RWPE1 (cell line): Measurements from ENCODE around the gene ZNF841.
"Not testable (repeated sequence)": the region's sequence is repeated elsewhere in the genome, so short reads cannot be mapped to it uniquely, and the experiment has no call there.

Experiments used
- CTCF ChIA-PET: fragments of 350-600 bp; sonication (Branson Sonifier 250); formaldehyde crosslinking; extraction: SDS; loops from one replicate; lab custom pipeline; 2021; lab: Yijun Ruan, JAX
- POLR2A ChIA-PET: fragments of 400-600 bp; formaldehyde crosslinking; extraction: SDS; loops from one replicate; lab custom pipeline; 2020; ENCODE audit warnings: antibody characterized with exemption; ENCODE audit not compliant: low non-redundant PET; lab: Yijun Ruan, JAX
- DNase-seq: peaks from one replicate; pipeline ENCODE4 v3.0.0; 2012; ENCODE audit warnings: low spot score
- H3K27ac ChIP-seq: fragments of 450-650 bp; 2 replicates; pipeline ENCODE4 v1.5.1; 2017
- TF ChIP-seq, protein P1 (sequence below): fragments of 450-650 bp; conservative IDR thresholded peaks from 2 replicates; pipeline ENCODE4 v1.5.1; 2017; ENCODE audit warnings: low read depth, mild to moderate bottlenecking

Gene ZNF841

DNA sequence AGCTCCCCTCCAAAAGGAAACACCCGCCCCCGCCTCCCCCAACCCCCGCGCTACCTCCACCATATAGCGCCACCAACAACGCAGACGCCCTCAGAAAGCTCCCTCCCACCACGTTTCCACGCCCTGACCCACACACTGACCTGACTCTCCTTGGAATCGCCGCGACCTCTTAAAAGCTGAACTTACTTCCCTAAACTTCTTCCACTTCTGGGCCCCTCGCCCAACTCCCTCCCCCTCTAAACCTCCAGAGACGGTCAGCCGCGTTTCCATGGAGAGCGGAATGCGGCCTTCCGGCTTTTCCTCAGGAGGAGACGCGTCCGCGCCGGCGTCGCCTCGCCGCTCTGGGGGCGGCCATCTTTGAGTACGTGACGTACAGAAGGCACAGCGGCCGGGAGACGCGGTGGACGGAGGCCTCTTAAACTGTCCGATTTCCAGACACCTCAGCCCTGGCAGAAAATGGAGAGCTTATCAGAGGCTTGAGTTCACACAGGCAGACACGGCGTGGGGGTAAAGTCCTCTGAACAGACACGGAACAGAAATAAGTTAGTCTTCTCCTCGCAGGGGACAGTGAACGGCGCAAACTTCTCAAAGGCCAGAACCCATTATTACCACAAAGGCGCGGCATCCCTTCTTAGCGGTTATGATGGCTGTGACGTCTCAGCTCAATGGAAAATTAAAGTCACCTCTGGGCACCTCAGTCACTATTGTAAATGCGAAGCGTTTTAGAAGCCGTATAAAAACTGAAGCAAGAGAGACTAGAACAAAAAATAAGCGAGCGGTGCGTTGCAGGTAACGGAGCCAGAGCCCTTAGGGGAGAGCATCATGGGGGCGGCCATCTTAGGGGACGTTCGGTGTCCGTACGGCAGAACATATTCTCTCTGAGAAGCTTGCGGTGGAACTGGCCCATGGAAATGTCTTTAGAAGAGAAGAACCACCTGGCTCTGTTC is 46.7 kb downstream of the ZNF841 start, which contains the start of gene ZNF432:
ZNF432 (minus strand) TSS at position 284 of the 947 bp plus-strand sequence. CDS start 1,970 bp downstream, outside the sequence.
- ChIA-PET CTCF (interaction anchor here (1.0 kb wide), 1 partner anchor 189 kb away, joined by 3 read pairs; no protein-coding TSS in a partner anchor), POLR2A (no interaction called here)
- peak; percentile 70 for DNase-seq
- peak within 1 kb of the TSS; percentile 86 for H3K27ac ChIP-seq
- TF ChIP-seq, protein P1, sequence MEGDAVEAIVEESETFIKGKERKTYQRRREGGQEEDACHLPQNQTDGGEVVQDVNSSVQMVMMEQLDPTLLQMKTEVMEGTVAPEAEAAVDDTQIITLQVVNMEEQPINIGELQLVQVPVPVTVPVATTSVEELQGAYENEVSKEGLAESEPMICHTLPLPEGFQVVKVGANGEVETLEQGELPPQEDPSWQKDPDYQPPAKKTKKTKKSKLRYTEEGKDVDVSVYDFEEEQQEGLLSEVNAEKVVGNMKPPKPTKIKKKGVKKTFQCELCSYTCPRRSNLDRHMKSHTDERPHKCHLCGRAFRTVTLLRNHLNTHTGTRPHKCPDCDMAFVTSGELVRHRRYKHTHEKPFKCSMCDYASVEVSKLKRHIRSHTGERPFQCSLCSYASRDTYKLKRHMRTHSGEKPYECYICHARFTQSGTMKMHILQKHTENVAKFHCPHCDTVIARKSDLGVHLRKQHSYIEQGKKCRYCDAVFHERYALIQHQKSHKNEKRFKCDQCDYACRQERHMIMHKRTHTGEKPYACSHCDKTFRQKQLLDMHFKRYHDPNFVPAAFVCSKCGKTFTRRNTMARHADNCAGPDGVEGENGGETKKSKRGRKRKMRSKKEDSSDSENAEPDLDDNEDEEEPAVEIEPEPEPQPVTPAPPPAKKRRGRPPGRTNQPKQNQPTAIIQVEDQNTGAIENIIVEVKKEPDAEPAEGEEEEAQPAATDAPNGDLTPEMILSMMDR = no peak

DNA sequence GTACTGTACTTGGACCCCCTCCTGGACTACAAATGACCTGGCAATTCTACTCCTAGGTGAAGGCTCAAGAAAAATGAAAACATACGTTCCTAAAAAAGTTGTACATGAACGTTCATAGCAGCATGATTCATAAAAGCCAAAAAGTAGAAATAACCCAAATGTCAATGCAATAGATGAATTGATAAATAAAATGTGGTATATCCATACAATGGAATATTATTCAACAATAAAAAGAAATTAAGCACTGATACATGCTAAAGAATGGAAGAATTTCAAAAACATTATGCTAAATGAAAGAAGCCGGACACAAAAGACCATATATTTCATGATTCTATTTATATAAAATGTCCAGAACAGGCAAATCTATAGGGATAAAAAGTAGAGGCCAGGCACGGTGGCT is 56.4 kb downstream of the ZNF841 start:
- TF ChIP-seq, protein P1 = no peak
- DNase-seq = no peak
- H3K27ac ChIP-seq = no peak overlapping the region
- POLR2A ChIA-PET = no interaction called here
- CTCF ChIA-PET = no interaction called here

GRCh38 chr19:52034051-52034728 is 61.4 kb downstream of the ZNF841 start:
- no peak for DNase-seq
- POLR2A ChIA-PET = no interaction called here
- TF ChIP-seq, protein P1 = no peak
- CTCF ChIA-PET = no interaction called here
- H3K27ac ChIP-seq = no peak overlapping the region

DNA sequence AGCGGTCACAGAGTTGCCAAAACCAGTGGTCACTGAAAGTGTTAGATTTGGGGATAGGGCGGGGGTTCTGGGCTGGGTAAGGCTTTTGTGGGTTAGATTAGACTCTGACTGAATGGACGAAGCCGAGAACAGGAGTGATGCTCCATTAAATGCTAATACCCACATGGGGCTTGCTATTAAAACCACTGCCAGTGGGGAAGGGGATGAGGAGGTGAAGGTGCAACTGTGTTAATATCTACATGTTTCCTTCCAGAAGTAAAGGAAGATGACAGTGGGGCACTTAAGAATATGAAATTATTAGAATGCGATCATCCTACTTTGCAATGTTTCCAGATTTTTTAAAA is 66.8 kb downstream of the ZNF841 start:
- peak; percentile 22 for DNase-seq
- ChIA-PET POLR2A (interaction anchor here (0.6 kb wide), 1 partner anchor 1710 kb away, joined by 6 read pairs; no protein-coding TSS in a partner anchor), CTCF (no interaction called here)
- H3K27ac ChIP-seq = peak overlapping the region; percentile 89
- TF ChIP-seq, protein P1 = no peak

DNA sequence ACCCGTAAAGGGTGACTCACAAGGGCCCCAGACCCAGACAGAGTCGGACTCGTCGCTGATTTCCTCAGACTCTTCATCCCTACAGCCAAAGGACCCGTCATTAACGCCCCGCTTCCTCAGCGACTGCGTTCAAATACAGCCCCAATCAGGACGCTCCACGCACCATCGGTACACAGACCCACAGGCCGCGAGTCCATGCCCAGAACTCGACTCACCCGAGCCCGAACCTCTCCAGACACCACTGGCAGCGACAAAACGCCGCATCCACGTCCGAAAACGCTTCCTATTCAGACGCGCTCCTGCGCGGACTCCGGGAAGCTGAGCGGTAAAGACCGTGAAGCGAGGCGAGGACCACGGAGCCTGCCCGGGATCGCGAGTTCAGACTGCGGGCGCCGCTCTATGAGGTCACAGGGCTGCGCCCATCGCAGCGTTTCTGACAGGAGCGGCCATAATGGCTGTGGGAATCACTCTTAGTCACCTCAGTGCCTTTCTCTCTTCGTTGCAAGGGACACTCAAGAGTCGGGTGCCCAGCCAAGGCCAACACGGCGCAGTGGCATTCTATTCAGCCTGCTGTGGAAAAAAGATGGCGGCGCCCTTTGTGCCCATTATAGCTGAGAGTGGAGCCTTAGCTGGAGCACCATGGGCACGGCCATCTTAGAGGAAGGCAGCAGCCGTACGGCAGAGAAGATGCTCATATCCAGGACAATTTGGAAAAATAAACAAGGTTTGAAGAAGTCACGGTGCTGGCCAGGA is 67.4 kb downstream of the ZNF841 start, which contains the start of gene ZNF614:
ZNF614 (minus strand) TSS at position 353 of the 753 bp plus-strand sequence. CDS start 2,634 bp downstream, outside the sequence.
- POLR2A ChIA-PET = interaction anchor here (0.6 kb wide), 1 partner anchor 1709 kb away, joined by 6 read pairs; no protein-coding TSS in a partner anchor
- H3K27ac ChIP-seq = peak within 1 kb of the TSS; percentile 89
- TF ChIP-seq, protein P1 = no peak
- DNase-seq = peak; percentile 82
- CTCF ChIA-PET = no interaction called here

DNA sequence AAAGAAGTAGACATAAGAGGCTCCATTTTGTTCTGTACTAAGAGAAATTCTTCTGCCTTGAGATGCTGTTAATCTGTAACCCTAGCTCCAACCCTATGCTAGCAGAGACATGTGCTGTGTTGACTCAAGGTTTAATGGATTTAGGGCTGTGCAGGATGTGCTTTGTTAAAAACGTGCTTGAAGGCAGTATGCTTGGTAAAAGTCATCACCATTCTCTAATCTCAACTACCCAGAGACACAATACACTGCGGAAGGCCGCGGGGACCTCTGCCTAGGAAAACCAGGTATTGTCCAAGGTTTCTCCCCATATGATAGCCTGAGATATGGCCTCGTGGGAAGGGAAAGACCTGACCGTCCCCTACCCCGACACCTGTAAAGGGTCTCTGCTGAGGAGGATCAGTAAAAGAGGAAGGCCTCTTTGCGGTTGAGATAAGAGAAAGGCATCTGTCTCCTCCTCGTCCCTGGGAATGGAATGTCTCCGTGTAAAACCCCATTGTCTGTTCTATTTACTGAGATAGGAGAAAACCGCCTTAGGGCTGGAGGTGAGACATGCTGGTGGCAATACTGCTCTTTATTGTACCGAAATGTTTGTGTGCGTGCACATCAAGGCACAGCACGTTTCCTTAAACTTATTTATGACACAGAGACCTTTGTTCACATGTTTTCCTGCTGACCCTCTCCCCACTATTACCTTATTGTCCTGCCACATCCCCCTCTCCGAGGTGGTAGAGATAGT is 69.1 kb downstream of the ZNF841 start:
- DNase-seq = not testable (repeated sequence)

DNA sequence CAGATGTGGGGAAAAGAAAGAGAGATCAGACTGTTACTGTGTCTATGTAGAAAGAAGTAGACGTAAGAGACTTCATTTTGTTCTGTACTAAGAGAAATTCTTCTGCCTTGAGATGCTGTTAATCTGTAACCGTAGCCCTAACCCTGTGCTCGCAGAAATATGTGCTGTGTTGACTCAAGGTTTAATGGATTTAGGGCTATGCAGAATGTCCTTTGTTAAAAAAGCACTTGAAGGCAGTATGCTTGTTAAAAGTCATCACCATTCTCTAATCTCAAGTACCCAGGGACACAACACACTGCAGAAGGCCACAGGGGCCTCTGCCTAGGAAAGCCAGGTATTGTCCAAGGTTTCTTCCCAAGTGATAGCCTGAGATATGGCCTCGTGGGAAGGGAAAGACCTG is 71.1 kb downstream of the ZNF841 start:
- H3K27ac ChIP-seq, POLR2A ChIA-PET, CTCF ChIA-PET, DNase-seq: not testable (repeated sequence)

More for the DNA sequence above, 69.1 kb downstream of the ZNF841 start:
- CTCF ChIA-PET, H3K27ac ChIP-seq: not testable (repeated sequence)
- POLR2A ChIA-PET = interaction anchor here (0.5 kb wide), 1 partner anchor 626 kb away, joined by 3 read pairs; no protein-coding TSS in a partner anchor
